Neural progenitor cell (in vitro differentiated cells): ENCODE results near the gene LAMB1.

Source experiments
- EZH2 ChIP-seq: fragments of 200-600 bp; sonication (generic); IDR thresholded peaks from 2 replicates; pipeline ENCODE4 v1.6.1; 2017; ENCODE audit warnings: antibody characterized with exemption, mild to moderate bottlenecking, moderate library complexity
- TF ChIP-seq, protein P1 (sequence below): fragments of 200-600 bp; sonication (generic); IDR thresholded peaks from 2 replicates; pipeline ENCODE4 v1.5.1; 2017; ENCODE audit warnings: antibody characterized with exemption, mild to moderate bottlenecking

DNA sequence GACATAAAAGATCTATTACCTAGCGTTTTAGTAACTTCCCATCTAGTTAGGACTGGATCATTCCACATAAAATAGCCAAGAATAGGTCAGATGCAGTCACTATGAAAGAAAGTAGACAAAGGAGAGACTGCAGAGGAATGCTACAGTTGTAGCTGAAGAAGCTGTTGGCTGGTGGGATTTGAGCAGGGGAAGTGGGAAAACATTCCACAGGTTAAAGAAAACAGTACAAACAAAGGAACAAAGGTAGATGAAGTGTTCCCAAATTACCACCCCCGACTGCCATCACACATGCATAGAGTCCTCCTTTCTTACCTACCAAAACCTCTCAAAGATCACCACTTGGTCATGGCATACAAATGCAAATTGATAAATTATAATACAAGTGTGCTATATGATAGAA, 70.2 kb downstream of the LAMB1 start:
- TF ChIP-seq, protein P1, sequence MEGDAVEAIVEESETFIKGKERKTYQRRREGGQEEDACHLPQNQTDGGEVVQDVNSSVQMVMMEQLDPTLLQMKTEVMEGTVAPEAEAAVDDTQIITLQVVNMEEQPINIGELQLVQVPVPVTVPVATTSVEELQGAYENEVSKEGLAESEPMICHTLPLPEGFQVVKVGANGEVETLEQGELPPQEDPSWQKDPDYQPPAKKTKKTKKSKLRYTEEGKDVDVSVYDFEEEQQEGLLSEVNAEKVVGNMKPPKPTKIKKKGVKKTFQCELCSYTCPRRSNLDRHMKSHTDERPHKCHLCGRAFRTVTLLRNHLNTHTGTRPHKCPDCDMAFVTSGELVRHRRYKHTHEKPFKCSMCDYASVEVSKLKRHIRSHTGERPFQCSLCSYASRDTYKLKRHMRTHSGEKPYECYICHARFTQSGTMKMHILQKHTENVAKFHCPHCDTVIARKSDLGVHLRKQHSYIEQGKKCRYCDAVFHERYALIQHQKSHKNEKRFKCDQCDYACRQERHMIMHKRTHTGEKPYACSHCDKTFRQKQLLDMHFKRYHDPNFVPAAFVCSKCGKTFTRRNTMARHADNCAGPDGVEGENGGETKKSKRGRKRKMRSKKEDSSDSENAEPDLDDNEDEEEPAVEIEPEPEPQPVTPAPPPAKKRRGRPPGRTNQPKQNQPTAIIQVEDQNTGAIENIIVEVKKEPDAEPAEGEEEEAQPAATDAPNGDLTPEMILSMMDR = no peak
- no peak for TF ChIP-seq EZH2
